GM12891 (cell line): Measurements from ENCODE around the gene VIPR1.

ENCODE experiments used
- POLR2A ChIP-seq: IDR thresholded peaks from 2 replicates; pipeline ENCODE4 v1.6.1; 2011; ENCODE audit warnings: low read depth, low read length, control low read depth
- POLR2AphosphoS5 ChIP-seq: IDR thresholded peaks from 2 replicates; pipeline ENCODE4 v1.6.1; 2011; ENCODE audit warnings: low read depth, low read length, control low read depth
- SPI1 ChIP-seq: IDR thresholded peaks from 2 replicates; pipeline ENCODE4 v1.6.1; 2011; ENCODE audit warnings: low read depth, low read length, control low read depth
- TAF1 ChIP-seq: IDR thresholded peaks from 2 replicates; pipeline ENCODE4 v1.6.1; 2011; ENCODE audit warnings: low read depth, low read length, control low read depth

DNA sequence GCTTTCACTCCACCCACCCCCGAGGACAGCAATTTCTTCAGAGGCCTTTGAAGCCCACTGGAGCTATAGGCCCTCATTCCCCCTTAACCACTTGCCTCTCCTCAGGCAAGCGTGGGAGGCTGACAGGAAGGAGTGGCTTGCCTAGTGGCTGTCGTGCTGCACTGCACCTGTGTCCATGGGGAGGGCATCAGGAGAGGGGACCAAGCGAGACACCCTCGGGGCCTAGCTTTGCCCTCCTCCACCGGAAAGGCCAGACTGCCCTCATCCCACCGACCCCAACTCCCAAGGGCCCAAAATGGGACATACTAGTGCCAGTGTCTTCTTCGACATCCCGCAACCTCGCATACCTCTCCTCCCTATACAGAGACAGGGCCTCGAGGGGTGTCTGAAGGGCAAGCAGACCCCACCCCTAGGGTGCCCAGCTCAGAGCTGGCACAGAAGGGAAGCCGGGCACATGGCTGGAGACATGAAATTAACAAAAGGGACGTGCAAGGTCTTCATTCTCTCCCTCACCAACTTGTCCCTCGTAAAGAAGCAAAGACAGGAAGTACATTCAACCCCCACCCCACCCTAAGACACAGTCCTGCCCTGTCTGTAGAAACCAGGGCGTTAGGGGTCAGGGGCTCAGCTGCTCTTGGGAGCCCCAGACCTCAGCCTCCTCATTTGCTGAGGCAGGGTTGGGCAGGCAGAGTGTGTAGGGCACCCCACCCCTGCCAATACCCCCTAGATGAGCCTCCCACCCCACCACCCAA, 24.3 kb downstream of the VIPR1 start:
- no peak for TF ChIP-seq POLR2A
- no peak for TF ChIP-seq POLR2AphosphoS5
- TF ChIP-seq TAF1 = no peak
- no peak for TF ChIP-seq SPI1
